Body of pancreas (tissue), 4 donors: ENCODE measurements around the gene ZFYVE16.

Experiments used
- CTCF ChIP-seq, 7 experiments: fragments of 450-650 bp in 4 of 7; fragments of 200-600 bp in 3 of 7; sonication (generic) in 3 of 7; IDR thresholded peaks; one replicate each; pipeline ENCODE4 v1.5.1; 2016 to 2019; ENCODE audit warnings: antibody characterized with exemption in 7 of 7
- POLR2A ChIP-seq, 3 donors: fragments of 450-650 bp; IDR thresholded peaks; one replicate each; pipeline ENCODE4 v1.6.1; 2016; ENCODE audit warnings: antibody characterized with exemption in 3 of 3, mild to moderate bottlenecking in 2 of 3

GRCh38 chr5:80474929-80475328 lies 67.1 kb downstream of the ZFYVE16 start:
- no peak for TF ChIP-seq POLR2A (IDR thresholded peaks at IDR 0.05)
- TF ChIP-seq CTCF (IDR thresholded peaks at IDR 0.05), result no peak
